ENCODE results near the gene RFX4.

DNA sequence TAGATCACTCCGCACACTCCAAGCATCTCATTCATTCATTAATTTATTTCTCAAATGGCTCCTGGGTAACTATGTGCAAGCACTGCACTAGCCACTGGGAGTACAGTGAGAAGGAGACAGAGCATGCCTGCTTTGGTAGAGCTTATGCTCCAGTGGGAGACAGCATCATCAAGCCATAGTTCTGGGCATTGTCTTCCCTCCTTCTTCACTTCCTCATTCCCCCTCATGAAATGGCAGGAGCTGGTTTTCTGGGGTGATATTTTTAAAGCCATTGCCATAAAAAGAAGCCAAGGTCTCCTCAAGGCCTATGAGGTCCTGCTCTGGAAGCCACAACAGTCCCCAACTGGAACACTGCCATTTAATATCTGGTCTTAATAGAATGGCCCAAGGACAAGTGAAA lies 171.5 kb downstream of the RFX4 start:
- TF ChIP-seq, protein P1, sequence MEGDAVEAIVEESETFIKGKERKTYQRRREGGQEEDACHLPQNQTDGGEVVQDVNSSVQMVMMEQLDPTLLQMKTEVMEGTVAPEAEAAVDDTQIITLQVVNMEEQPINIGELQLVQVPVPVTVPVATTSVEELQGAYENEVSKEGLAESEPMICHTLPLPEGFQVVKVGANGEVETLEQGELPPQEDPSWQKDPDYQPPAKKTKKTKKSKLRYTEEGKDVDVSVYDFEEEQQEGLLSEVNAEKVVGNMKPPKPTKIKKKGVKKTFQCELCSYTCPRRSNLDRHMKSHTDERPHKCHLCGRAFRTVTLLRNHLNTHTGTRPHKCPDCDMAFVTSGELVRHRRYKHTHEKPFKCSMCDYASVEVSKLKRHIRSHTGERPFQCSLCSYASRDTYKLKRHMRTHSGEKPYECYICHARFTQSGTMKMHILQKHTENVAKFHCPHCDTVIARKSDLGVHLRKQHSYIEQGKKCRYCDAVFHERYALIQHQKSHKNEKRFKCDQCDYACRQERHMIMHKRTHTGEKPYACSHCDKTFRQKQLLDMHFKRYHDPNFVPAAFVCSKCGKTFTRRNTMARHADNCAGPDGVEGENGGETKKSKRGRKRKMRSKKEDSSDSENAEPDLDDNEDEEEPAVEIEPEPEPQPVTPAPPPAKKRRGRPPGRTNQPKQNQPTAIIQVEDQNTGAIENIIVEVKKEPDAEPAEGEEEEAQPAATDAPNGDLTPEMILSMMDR (IDR thresholded peaks at IDR 0.05) = no peak
- TF ChIP-seq EZH2phosphoT487 (IDR thresholded peaks at IDR 0.05) (no peak), EZH2 (IDR thresholded peaks at IDR 0.05) (no peak)

Measured in neural progenitor cell (in vitro differentiated cells).